ENCODE results near the gene FAM20A.
"Not testable (repeated sequence)": the region's sequence is repeated elsewhere in the genome, so short reads cannot be mapped to it uniquely, and the experiment has no call there.

The FAM20A gene

GRCh38 chr17:68519911-68520310 is 81.3 kb downstream of the FAM20A start:
- no peak for DNase-seq (ENCODE audit: low spot score)

- not testable (repeated sequence) for DNase-seq (ENCODE audit: low spot score)
Measured at GRCh38 chr17:68519051-68519450, 82.1 kb downstream of the FAM20A start.

GRCh38 chr17:68518063-68518815 is 82.9 kb downstream of the FAM20A start:
- no peak for DNase-seq (ENCODE audit: low spot score)

- not testable (repeated sequence) for DNase-seq (ENCODE audit: low spot score)
Measured at GRCh38 chr17:68517605-68518004, 83.6 kb downstream of the FAM20A start.

GRCh38 chr17:68516732-68517131 is 84.4 kb downstream of the FAM20A start:
- no peak for DNase-seq (ENCODE audit: low spot score)

GRCh38 chr17:68514831-68515635 is 86.1 kb downstream of the FAM20A start:
- DNase-seq (ENCODE audit: low spot score): no peak

GRCh38 chr17:68513932-68514331 is 87.2 kb downstream of the FAM20A start:
- DNase-seq (ENCODE audit: low spot score): no peak

GRCh38 chr17:68512960-68513474 is 88.2 kb downstream of the FAM20A start:
- DNase-seq (ENCODE audit: low spot score): peak; percentile 9

GRCh38 chr17:68512247-68512959 is 88.8 kb downstream of the FAM20A start, which contains the start of gene PRKAR1A:
Gene PRKAR1A (plus strand): TSS chr17:68512430. CDS start chr17:68515400, 2,970 bp downstream.
- DNase-seq (ENCODE audit: low spot score): peak; percentile 90

- DNase-seq (ENCODE audit: low spot score): peak; percentile 67
Measured at GRCh38 chr17:68511671-68512246, 89.4 kb downstream of the FAM20A start.

GRCh38 chr17:68511254-68511670 is 89.9 kb downstream of the FAM20A start:
- DNase-seq (ENCODE audit: low spot score): no peak

GRCh38 chr17:68509141-68510057 is 91.8 kb downstream of the FAM20A start:
- no peak for DNase-seq (ENCODE audit: low spot score)

- no peak for DNase-seq (ENCODE audit: low spot score)
Measured at GRCh38 chr17:68507576-68507975, 93.6 kb downstream of the FAM20A start.

- DNase-seq (ENCODE audit: low spot score): no peak
Measured at GRCh38 chr17:68505951-68506350, 95.2 kb downstream of the FAM20A start.

- no peak for DNase-seq (ENCODE audit: low spot score)
Measured at GRCh38 chr17:68501074-68501473, 100.1 kb downstream of the FAM20A start.

GRCh38 chr17:68499587-68499986 is 101.6 kb downstream of the FAM20A start:
- no peak for DNase-seq (ENCODE audit: low spot score)

- DNase-seq (ENCODE audit: low spot score): no peak
Measured at GRCh38 chr17:68498479-68499326, 102.5 kb downstream of the FAM20A start.

GRCh38 chr17:68497885-68498319 is 103.3 kb downstream of the FAM20A start:
- DNase-seq (ENCODE audit: low spot score): peak; percentile 12

GRCh38 chr17:68495081-68495480 is 106.1 kb downstream of the FAM20A start:
- DNase-seq (ENCODE audit: low spot score): no peak
